Amniotic stem cell (primary cell): ENCODE results near the gene CCK.

Source experiments
- DNase-seq: peaks from one replicate; lab custom pipeline; 2025; lab: John Stamatoyannopoulos, UW

Gene CCK

DNA sequence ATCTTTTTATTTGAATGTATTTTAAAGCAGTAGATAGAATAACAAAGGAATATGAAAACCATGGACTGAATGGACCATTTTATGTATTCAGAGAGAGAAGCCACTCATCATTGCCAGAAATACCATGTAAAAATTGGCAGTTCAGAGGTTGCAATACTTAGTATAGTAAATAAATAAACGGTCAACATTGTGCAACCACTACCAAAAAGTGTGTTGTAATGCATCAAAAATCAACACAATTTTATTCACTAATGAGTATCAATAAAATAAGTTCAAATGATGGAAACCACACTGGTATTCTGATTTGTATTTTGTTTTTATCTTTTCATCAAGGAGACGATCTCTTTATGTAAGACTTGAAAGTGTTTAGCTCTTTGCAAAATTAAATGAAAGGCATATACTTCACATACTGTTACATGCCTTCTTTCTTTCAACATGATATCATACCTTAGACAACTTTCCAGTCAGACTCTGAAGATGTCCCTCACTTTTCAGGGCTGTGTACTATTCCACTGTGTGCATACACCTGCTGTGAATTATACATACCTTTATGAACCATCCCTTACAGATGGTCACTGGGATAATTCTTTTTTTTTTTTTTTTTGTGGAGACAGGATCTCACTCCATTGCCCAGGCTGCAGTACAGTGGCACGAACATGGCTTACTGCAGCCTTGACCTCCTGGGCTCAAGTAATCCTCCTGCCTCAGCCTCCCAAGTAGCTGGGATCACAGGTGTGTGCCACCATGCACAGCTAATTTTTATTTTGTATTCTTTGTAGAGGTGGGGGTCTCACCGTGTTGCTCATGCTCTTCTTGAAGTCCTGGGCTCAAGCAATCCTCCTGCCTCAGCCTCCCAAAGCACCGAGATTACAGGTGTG lies 40.3 kb downstream of the CCK start:
- DNase-seq, result no peak

DNA sequence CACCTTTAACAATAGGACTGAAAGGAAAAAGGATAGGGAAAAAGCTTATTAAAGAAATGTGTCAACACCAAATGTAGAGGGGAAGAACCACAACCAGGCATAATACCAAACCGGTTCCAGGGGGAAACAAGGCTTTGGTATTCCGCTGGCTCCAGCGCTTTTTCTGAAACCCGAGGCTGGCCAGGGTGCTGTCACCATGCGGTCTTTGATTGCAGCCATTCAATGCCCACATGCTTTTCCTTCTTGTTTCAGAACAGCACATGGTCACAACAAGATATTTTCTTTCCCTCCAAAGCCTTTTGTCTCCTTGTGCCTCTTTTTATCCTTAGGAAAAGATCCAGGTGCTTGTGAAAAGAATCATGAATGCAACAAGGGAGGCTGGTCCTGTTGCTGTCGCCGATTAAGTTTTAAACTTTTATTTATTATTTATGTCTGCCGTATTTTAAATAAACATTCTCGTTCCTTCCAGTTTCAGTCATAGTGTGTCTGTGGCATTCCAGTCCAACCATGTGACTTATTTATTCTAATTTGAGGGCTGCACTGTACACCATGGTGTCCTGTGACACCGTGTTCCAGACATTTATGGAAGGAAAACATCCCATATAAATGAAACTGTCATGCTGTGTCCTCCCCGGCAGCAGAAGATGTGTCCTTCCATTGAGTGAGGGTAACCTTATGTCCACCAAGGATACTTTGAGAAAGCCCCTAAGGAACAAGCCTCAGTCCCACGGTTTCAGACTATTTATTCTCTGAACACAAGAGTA lies 41.1 kb downstream of the CCK start:
- DNase-seq, result no peak

DNA sequence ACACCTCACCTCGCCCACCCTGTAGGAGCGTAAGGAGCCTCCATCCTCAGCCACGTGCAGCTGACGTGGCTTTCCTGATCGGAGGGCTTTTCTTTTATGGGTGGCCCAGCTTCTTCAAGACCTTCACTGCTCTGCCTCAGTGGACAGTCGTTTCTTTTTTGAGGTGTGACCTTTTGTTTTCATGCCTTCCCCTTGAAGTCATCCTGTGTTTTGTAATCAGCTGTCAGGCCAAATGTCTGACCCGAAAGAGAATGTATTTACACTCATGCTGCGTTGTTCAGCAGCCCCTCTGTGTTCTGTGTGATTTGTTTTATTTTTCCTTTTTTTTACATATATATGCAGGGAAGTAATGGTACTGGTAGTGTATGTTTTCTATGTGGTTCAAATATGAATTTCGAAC lies 41.8 kb downstream of the CCK start:
- DNase-seq, result no peak

DNA sequence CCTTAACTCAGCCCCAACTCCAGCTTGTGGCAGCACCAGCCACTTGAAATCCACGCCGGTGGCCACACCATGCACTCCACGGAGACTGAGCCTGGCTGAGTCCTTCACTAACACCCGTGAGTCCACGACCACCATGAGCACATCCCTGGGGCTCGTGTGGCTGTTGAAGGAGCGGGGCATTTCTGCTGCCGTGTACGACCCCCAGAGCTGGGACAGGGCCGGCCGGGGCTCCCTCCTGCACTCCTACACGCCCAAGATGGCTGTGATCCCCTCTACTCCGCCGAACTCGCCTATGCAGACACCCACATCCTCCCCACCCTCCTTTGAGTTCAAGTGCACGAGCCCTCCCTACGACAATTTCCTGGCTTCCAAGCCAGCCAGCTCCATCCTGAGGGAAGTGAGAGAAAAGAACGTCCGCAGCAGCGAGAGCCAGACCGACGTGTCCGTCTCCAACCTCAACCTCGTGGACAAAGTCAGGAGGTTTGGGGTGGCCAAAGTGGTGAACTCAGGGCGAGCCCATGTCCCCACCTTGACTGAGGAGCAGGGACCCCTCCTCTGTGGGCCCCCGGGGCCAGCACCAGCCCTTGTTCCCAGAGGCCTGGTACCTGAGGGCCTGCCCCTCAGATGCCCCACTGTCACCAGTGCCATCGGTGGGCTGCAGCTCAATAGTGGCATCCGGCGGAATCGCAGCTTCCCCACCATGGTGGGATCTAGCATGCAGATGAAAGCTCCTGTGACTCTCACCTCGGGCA lies 42.9 kb downstream of the CCK start:
- no peak for DNase-seq

DNA sequence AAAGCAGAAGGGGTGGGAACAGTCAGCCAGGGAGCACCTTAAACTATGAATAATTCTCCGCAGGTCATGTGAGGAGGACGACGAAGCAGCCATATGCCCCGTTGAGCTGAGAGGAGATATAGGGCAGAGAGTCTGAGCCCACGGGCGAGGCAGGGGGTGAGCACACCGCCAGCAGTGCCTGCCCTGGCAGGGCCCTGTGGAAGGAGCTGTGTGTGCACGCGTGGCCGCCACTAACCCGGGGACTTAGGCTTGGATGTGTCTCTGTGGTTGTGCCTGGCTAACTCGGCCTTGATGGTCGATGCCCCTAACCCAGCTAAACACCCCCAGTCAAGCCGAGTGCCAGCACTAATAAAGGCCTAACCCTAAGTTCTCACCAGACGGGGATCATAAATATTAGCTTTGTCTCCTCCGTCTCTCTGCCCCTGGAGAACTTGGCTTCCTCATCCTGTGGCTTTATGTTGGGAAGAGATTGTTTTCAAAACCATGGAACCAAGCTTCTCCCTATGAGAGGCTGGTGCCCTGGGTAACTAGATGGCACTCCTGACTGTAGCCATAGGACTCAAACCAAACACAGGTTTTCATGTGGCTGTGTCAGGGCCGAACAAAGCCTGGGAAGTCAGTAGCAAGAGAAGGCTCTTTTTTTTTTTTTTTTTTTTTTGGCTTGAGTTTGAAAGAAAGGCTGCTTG lies 45.4 kb downstream of the CCK start:
- DNase-seq, result no peak

DNA sequence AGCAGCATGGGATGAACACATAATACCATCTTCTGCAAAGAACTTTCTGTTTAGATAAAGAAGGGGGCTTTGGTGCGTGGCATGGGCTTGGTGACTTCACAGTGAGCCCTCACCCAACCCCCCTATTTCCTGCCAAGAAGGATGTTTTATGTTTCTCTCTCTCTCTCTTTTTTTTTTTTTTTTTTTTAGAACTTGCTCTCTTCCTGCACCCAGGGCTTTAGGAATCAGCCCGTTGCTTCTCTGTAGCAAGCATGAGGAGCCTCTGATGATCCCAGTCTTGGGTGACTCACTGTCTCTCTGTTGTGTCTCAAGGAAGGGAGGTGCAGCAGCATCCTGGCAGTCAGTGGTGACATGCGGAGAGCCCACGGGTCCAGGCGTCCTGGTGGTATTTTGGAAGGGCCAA lies 49.1 kb downstream of the CCK start:
- no peak for DNase-seq

DNA sequence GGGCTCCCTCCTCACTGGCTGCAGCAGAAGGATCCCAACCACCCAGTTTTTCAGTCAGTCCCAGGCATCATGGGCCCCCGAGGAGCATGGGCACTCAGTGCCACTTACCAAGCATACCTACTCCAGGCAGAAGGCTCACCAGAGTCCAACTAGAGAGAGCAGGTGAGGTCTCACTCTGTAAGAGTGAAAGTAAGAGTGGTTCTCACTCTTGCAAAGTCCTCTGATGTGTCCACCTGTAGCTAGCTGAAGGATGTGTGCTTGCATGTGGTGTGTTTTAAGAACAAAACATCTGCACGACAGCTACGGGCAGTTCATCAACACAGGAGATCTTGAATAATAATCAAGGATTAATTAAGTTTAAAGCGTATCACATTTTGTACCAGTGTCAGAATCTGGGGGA lies 49.7 kb downstream of the CCK start:
- no peak for DNase-seq

DNA sequence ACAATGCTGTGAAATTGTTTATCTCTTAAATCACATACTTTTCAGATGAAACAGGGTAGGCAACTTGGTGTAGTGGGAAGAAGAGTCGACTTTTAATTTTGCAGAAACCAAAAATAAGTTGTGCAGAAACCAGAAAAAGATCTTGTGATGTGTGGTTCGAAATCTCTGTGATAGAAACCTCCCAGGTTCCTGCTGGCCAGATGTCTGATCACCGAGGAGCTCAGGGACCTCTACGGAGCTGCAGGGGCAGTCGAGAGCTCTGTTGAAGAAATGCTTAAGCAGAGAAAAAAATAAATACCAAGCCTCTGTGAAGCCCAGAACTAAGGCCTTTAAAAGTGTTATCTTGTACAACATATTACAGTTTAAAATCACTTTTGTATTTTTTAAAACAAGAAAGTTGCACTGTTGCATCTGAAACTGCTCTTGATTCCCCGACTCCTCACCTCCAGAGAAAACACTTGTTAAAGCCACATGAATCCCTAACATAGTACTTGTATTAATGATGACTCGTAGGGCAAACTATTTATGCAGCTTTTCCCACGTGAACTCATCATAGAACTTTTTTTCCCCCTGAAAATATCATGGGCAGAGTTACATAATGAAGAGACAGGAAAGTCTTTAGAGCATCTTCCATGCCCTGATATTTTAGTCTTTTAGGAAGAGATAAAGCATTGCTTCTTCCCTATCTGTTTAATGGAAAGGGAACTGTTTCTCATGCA lies 51.3 kb downstream of the CCK start:
- no peak for DNase-seq

DNA sequence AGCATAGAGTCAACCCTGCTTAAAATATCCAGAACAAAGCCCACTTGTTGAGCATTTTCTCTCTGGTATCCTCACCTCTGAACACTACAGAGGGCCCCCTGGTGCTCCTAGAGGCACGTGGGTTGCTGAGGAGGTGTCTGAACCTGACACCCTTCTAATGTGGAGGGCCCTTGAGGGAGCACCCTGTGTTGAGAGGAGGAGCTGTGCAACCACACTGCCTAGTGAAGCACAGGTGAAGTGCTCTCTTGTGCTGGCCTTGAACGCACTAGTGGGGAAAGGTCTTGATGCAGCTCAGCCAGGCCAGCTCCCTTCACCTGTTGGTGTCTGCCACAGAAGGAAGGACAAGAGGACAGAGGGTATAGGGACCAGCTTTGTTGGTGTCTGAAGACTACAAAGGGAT lies 51.9 kb downstream of the CCK start:
- no peak for DNase-seq

DNA sequence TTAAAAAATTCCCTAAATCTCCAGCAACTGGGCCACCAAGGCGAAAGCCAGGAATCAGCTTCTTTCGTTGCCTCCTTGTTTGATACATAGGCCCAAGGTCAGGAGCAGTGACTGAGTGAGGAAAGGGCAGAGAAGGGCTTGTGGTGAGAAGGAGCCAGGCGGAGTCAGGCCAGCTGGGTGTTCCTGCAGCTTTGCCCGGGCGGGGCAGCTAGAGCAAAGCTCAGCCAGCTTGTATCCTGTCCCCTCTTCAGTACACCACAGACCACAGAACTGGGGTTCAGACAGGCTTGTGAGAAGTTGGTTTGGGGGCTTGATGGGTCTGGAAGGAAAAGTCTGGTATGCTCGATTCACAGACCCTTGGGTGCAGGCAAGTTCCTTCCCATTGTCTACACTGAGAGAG lies 52.6 kb downstream of the CCK start:
- DNase-seq, result no peak

DNA sequence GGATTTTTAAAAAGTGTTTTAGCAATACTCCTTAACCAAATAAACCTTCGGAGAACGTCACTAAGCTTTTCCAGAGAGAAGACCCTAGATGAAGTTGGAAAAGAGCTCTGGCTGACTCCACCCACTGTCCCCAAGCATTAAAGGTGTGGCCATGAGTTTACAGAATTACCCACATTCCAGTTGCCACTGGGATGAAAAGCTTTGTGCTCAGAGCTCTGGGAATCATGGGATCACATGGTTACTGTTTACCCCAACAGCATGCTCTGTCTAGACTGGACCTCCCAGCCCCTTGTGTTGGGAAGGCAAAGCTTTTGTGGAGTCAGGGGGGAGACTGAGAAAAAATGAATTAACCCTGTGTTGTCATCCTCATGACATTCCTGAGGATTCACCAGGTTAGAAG lies 55.3 kb downstream of the CCK start:
- DNase-seq, result no peak

DNA sequence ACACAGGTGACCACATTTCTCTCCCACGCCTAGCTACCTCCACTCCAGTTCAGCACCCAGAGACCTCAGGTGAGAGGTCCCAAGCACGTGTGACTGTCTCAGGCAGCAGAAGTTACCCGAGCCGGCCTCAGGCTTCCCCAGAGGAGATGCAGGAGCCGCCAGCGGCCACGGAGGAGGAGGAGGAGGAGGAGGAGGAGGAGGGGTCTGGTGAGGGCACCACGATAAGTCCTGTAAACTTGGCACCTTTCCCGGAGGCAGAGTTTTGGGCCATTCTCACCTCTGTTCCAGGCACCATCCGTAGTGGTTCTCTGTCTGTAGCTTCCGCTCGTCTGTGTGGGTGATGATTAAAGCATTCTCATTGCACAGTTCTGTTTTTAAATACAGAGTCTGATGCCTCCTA lies 56.1 kb downstream of the CCK start:
- DNase-seq, result no peak
